ENCODE results near the gene TMTC1.

Gene TMTC1

DNA sequence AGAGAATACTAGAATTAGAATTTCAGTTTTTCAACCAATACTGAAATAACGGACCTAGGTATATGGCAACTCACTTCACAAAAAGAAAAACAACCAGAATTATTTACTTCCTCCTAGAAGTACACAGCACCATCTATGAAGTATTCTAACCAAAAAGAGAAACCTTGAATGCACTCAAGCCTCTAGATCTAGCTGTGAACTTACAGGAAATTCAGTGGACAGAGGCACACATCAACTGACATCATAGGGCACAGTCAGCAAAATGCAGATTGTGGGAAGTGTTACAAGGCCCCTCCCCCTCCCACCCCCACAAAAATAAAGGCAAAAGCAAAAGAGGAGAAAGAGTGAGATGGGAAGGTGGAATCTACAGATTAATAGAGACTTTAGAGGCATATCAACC is 102.4 kb downstream of the TMTC1 start:
- Histone ChIP-seq H3K36me3 (no peaks in the 10 kb centered on the region), H3K4me3 (ENCODE audit: low read depth, low read length) (no peak overlapping the region), H3K27me3 (no peaks in the 10 kb centered on the region), H3K4me1 (peaks cover 8% of the 10 kb centered on the region), H3K9me3 (no peaks in the 10 kb centered on the region)
- TF ChIP-seq, protein P1, sequence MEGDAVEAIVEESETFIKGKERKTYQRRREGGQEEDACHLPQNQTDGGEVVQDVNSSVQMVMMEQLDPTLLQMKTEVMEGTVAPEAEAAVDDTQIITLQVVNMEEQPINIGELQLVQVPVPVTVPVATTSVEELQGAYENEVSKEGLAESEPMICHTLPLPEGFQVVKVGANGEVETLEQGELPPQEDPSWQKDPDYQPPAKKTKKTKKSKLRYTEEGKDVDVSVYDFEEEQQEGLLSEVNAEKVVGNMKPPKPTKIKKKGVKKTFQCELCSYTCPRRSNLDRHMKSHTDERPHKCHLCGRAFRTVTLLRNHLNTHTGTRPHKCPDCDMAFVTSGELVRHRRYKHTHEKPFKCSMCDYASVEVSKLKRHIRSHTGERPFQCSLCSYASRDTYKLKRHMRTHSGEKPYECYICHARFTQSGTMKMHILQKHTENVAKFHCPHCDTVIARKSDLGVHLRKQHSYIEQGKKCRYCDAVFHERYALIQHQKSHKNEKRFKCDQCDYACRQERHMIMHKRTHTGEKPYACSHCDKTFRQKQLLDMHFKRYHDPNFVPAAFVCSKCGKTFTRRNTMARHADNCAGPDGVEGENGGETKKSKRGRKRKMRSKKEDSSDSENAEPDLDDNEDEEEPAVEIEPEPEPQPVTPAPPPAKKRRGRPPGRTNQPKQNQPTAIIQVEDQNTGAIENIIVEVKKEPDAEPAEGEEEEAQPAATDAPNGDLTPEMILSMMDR (IDR thresholded peaks at IDR 0.05; ENCODE audit: low read depth, low read length): no peak
- DNase-seq: no peak

- no peak for DNase-seq
- no peaks in the 10 kb centered on the region for H3K36me3 ChIP-seq
- H3K27me3 ChIP-seq: no peaks in the 10 kb centered on the region
- no peaks in the 10 kb centered on the region for H3K9me3 ChIP-seq
- peaks cover 5% of the 10 kb centered on the region for H3K4me1 ChIP-seq
- TF ChIP-seq, protein P1 (IDR thresholded peaks at IDR 0.05; ENCODE audit: low read depth, low read length): no peak
- H3K4me3 ChIP-seq (ENCODE audit: low read depth, low read length): no peak overlapping the region
These were observed 107.1 kb downstream of the TMTC1 start for GRCh38 chr12:29676676-29677075.

- Histone ChIP-seq H3K4me3 (ENCODE audit: low read depth, low read length) (no peak overlapping the region), H3K36me3 (no peaks in the 10 kb centered on the region), H3K4me1 (peaks cover 5% of the 10 kb centered on the region), H3K27me3 (no peaks in the 10 kb centered on the region), H3K9me3 (no peaks in the 10 kb centered on the region)
- TF ChIP-seq, protein P1 (IDR thresholded peaks at IDR 0.05; ENCODE audit: low read depth, low read length): no peak
- no peak for DNase-seq
These were observed 109.3 kb downstream of the TMTC1 start for GRCh38 chr12:29674463-29674862.

DNA sequence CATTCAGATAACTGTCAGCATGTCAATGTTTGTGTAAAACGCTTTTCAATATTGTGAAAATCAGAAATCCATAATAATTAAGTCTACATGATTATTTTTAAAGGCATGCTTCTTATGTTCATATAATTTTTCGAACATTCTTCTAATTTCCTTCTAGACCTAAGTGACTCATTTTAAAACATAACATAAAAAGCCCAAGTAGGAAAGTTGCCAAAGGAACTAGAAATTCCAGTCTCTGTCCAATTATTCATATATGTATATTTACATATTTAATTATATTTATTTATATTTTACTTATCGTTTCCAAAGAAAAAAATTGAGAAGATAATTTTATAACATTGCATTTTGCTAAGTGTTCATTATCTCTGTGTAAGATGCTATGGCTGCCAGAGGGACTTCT is 110.4 kb downstream of the TMTC1 start:
- TF ChIP-seq, protein P1 (IDR thresholded peaks at IDR 0.05; ENCODE audit: low read depth, low read length): no peak
- Histone ChIP-seq H3K27me3 (no peaks in the 10 kb centered on the region), H3K4me1 (peaks cover 5% of the 10 kb centered on the region), H3K4me3 (ENCODE audit: low read depth, low read length) (no peak overlapping the region), H3K36me3 (no peaks in the 10 kb centered on the region), H3K9me3 (no peaks in the 10 kb centered on the region)
- no peak for DNase-seq

DNA sequence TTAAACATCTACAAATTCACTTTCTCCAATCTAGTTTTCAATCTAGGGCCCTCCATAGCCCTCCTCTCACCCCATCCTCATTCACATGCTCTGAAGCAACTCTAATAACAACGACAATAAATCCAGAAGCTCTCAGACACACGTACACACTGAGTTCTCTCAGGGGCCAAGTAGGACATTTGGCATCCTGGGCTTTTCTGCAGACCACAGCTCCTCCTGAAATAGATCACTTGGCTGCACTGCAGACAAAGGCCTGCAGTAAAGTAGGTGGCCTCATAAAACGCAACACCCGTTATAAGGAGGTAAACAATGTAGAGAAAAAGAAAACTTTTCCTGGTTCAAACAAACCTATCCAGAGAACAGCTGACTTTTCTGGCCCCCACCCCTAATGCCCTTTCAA is 111.2 kb downstream of the TMTC1 start:
- Histone ChIP-seq H3K27me3 (no peaks in the 10 kb centered on the region), H3K4me1 (peaks cover 1% of the 10 kb centered on the region), H3K9me3 (no peaks in the 10 kb centered on the region), H3K36me3 (no peaks in the 10 kb centered on the region), H3K4me3 (ENCODE audit: low read depth, low read length) (no peak overlapping the region)
- no peak for DNase-seq
- TF ChIP-seq, protein P1 (IDR thresholded peaks at IDR 0.05; ENCODE audit: low read depth, low read length): no peak

GRCh38 chr12:29671742-29672141 is 112.0 kb downstream of the TMTC1 start:
- H3K4me3 ChIP-seq (ENCODE audit: low read depth, low read length): no peak overlapping the region
- DNase-seq: no peak
- TF ChIP-seq, protein P1 (IDR thresholded peaks at IDR 0.05; ENCODE audit: low read depth, low read length): no peak
- no peaks in the 10 kb centered on the region for H3K27me3 ChIP-seq
- no peaks in the 10 kb centered on the region for H3K36me3 ChIP-seq
- no peaks in the 10 kb centered on the region; the same call in none of the 2 replicates for H3K4me1 ChIP-seq
- H3K9me3 ChIP-seq: no peaks in the 10 kb centered on the region

Data from BE2C (cell line).